MCF 10A (cell line): ENCODE results near the gene TXLNB. TPM values are rescaled to one million over a fixed set of nuclear protein-coding genes. Genes with fewer than 3 reads are reported as not detected.

Source experiments
- BruUV-seq: library from RNA; stranded (reverse); fragments of 400-500 nt; replicated peaks from 2 replicates; lab custom pipeline; 2021; lab: Mats Ljungman, UMichigan
- CTCF ChIA-PET: fragments of 300-600 bp; sonication (Branson Sonifier 250); formaldehyde crosslinking; extraction: SDS; loops from one replicate; lab custom pipeline; 2021; ENCODE audit warnings: antibody characterized with exemption, inconsistent platforms; lab: Yijun Ruan, JAX
- POLR2A ChIA-PET: fragments of 300-600, 350-650 bp; sonication (Branson Sonifier 250); formaldehyde crosslinking; extraction: SDS; loops from one replicate; lab custom pipeline; 2020; ENCODE audit warnings: antibody characterized with exemption, inconsistent platforms; lab: Yijun Ruan, JAX
- DNase-seq: peaks from one replicate; pipeline ENCODE4 v3.0.0-alpha.2; 2018; ENCODE audit not compliant: unreplicated experiment
- H3K27ac Mint-ChIP-seq: one replicate; pipeline ENCODE4 v1.8.0; 2022; ENCODE audit warnings: mild to moderate bottlenecking, low read depth, mixed read lengths; ENCODE audit not compliant: unreplicated experiment
- H3K27me3 Mint-ChIP-seq: one replicate; pipeline ENCODE4 v1.8.0; 2022; ENCODE audit warnings: mixed read lengths; ENCODE audit not compliant: insufficient read depth, unreplicated experiment
- H3K36me3 Mint-ChIP-seq: one replicate; pipeline ENCODE4 v1.8.0; 2022; ENCODE audit warnings: mild to moderate bottlenecking, moderate library complexity, mixed read lengths; ENCODE audit not compliant: insufficient read depth, unreplicated experiment
- H3K4me1 Mint-ChIP-seq: one replicate; pipeline ENCODE4 v1.8.0; 2022; ENCODE audit warnings: mixed read lengths; ENCODE audit not compliant: insufficient read depth, unreplicated experiment
- H3K4me3 Mint-ChIP-seq: one replicate; pipeline ENCODE4 v1.8.0; 2022; ENCODE audit warnings: mild to moderate bottlenecking, moderate library complexity, mixed read lengths; ENCODE audit not compliant: unreplicated experiment
- H3K9me3 Mint-ChIP-seq: one replicate; pipeline ENCODE4 v1.8.0; 2022; ENCODE audit warnings: mixed read lengths; ENCODE audit not compliant: unreplicated experiment
- CTCF ChIP-seq: fragments of 200-600 bp; IDR thresholded peaks from one replicate; pipeline ENCODE4 v1.8.0; 2022; ENCODE audit warnings: antibody characterized with exemption, mild to moderate bottlenecking; ENCODE audit not compliant: unreplicated experiment
- intact Hi-C: fragments of 100-400 bp; cut with micrococcal nuclease; formaldehyde crosslinking; loops from 2 replicates; pipeline ENCODE4 v1.14.1; 2022
- total RNA-seq: library from RNA; stranded (reverse); gene quantifications from 2 replicates; pipeline ENCODE4 v1.2.3, GENCODE V29; 2022

Gene TXLNB
- total RNA-seq, 1 experiment from 2014 or later, result not detected

DNA sequence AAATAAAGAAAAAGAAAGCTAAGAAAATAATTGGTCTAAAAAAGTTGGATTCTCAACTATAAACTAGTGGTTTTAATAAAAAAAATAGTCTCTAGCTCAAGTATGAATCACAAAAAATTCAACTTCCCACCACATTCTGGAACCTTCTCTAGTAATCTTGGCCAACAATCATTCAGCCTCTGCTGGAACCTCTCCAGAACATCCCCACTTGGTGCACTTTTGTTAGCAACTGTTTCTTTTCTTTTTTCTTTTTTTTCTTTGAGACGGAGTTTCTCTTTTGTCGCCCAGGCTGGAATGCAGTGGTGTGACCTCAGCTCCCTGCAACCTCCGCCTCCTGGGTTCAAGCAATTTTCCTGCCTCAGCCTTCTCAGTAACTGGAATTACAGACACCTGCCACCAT lies 35.7 kb downstream of the TXLNB start:
- Mint-ChIP-seq H3K9me3 (no peaks in the 10 kb centered on the region), H3K36me3 (no peaks in the 10 kb centered on the region), H3K27me3 (peaks cover 14% of the 10 kb centered on the region), H3K4me1 (no peaks in the 10 kb centered on the region), H3K4me3 (no peak overlapping the region), H3K27ac (no peak overlapping the region)
- TF ChIP-seq CTCF, result no peak
- intact Hi-C loops, result no loop called here
- no peak for DNase-seq
- POLR2A ChIA-PET, result no interaction called here
- CTCF ChIA-PET, result interaction anchor here (0.6 to 1.8 kb wide), 4 partner anchors 11 to 445 kb away, joined by 3 to 9 read pairs (median 4); no protein-coding TSS in a partner anchor
- BruUV-seq, result no TSS peak

GRCh38 chr6:139254196-139254595 lies 37.6 kb downstream of the TXLNB start:
- no peaks in the 10 kb centered on the region for H3K36me3 Mint-ChIP-seq
- CTCF ChIA-PET, result no interaction called here
- H3K4me1 Mint-ChIP-seq, result no peaks in the 10 kb centered on the region
- peaks cover 9% of the 10 kb centered on the region for H3K27me3 Mint-ChIP-seq
- BruUV-seq, result no TSS peak
- DNase-seq, result no peak
- H3K27ac Mint-ChIP-seq, result no peak overlapping the region
- H3K4me3 Mint-ChIP-seq, result no peak overlapping the region
- no peak for TF ChIP-seq CTCF
- intact Hi-C loops, result no loop called here
- H3K9me3 Mint-ChIP-seq, result no peaks in the 10 kb centered on the region
- POLR2A ChIA-PET, result no interaction called here

DNA sequence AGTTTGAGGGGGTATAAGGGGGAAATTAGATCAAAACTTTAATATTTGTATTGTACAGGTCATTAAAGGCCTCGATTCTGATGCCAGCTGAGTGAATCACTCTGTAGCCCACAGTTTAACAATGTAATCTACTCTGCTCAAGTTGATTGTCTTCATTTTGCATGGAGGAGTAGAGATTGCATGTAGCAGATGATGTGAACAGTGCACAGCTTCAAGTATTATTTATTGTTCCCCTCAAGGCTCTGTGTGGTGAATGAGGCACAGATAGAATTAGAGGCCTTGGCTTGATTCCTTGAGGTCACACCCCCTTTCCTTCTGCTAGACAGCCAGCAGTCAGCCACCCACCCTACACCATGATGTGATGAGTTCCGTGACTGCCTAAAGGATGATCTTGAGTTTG lies 38.1 kb downstream of the TXLNB start:
- TF ChIP-seq CTCF, result no peak
- no peaks in the 10 kb centered on the region for H3K4me1 Mint-ChIP-seq
- CTCF ChIA-PET, result interaction anchor here (0.7 kb wide), 1 partner anchor 104 kb away, joined by 4 read pairs; no protein-coding TSS in a partner anchor
- no peaks in the 10 kb centered on the region for H3K36me3 Mint-ChIP-seq
- intact Hi-C loops, result no loop called here
- no TSS peak for BruUV-seq
- POLR2A ChIA-PET, result no interaction called here
- H3K9me3 Mint-ChIP-seq, result no peaks in the 10 kb centered on the region
- no peak overlapping the region for H3K4me3 Mint-ChIP-seq
- no peak for DNase-seq
- no peak overlapping the region for H3K27ac Mint-ChIP-seq
- peaks cover 3% of the 10 kb centered on the region for H3K27me3 Mint-ChIP-seq

- POLR2A ChIA-PET, result no interaction called here
- no peak for TF ChIP-seq CTCF
- Mint-ChIP-seq H3K36me3 (no peaks in the 10 kb centered on the region), H3K4me3 (no peak overlapping the region), H3K9me3 (no peaks in the 10 kb centered on the region), H3K27ac (peak overlapping the region; percentile 3), H3K27me3 (no peaks in the 10 kb centered on the region), H3K4me1 (no peaks in the 10 kb centered on the region)
- BruUV-seq, result no TSS peak
- DNase-seq, result no peak
- CTCF ChIA-PET, result no interaction called here
- intact Hi-C loops, result no loop called here
Measured at GRCh38 chr6:139251691-139252390, 40.0 kb downstream of the TXLNB start.
